Chondrocyte (in vitro differentiated cells): ENCODE results near the gene MYO9B. TPM values are rescaled to one million over a fixed set of nuclear protein-coding genes. Genes with fewer than 3 reads are reported as not detected.

Experiments
- DNase-seq: peaks from one replicate; pipeline ENCODE4 v3.0.0; 2021; ENCODE audit warnings: mixed read lengths, low spot score
- H3K27ac Mint-ChIP-seq: one replicate; pipeline ENCODE4 v1.8.0; 2021; ENCODE audit warnings: mild to moderate bottlenecking, moderate library complexity, mixed read lengths; ENCODE audit not compliant: unreplicated experiment
- H3K27me3 Mint-ChIP-seq: 2 replicates; pipeline ENCODE4 v1.8.0; 2021; ENCODE audit warnings: low read depth, mixed read lengths
- H3K36me3 Mint-ChIP-seq: 2 replicates; pipeline ENCODE4 v1.8.0; 2021; ENCODE audit warnings: low read depth, mixed read lengths
- H3K4me1 Mint-ChIP-seq: 2 replicates; pipeline ENCODE4 v1.8.0; 2021; ENCODE audit warnings: low read depth, mild to moderate bottlenecking, mixed read lengths
- H3K4me3 Mint-ChIP-seq: one replicate; pipeline ENCODE4 v1.8.0; 2021; ENCODE audit warnings: mild to moderate bottlenecking, moderate library complexity, mixed read lengths; ENCODE audit not compliant: unreplicated experiment
- H3K9me3 Mint-ChIP-seq: 2 replicates; pipeline ENCODE4 v1.8.0; 2021; ENCODE audit warnings: low read depth, mixed read lengths
- total RNA-seq: library from RNA; stranded (reverse); gene quantifications from 3 replicates; pipeline ENCODE4 v1.2.1, GENCODE V29; 2021
- TF ChIP-seq, protein P1 (sequence below): fragments of 200-600 bp; sonication (generic); IDR thresholded peaks from 2 replicates; pipeline ENCODE4 v1.5.0; 2021; ENCODE audit warnings: antibody characterized with exemption, mild to moderate bottlenecking, moderate library complexity

MYO9B gene
- total RNA-seq, 1 donor from 2014 or later, result 94.6 TPM

DNA sequence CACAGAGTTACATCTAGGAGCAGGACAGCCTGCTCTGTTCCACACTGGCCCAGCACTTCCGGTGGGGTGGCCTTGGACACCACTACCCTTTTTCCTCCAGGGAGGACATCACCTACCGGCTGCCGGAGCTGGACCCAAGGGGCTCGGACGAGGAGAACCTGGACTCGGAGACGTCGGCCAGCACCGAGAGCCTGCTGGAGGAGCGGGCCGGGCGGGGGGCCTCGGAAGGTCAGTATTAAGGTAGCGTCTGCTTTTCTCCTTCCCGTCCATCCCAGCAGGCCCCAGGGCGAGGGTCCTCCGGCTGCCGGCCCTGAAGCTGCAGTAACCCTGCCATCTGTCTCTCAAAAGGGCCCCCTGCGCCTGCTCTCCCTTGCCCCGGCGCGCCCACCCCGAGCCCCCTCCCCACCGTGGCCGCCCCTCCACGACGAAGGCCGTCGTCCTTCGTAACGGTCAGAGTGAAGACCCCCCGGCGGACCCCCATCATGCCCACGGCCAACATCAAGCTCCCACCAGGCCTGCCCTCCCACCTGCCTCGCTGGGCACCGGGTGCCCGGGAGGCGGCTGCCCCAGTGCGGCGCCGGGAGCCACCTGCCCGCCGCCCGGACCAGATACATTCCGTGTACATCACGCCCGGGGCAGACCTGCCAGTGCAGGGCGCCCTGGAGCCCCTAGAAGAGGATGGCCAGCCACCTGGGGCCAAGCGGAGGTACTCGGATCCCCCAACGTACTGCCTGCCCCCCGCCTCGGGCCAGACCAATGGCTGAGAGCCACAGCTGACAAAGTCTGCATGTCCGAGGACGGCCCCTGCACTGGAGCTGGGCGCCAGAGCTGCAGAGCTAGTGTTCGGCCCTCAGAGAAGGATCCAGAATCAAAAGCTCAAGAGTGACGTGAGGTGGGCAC is 136.2 kb downstream of the MYO9B start:
- Mint-ChIP-seq H3K27me3 (no peaks in the 10 kb centered on the region), H3K9me3 (no peaks in the 10 kb centered on the region), H3K36me3 (peaks cover 22% of the 10 kb centered on the region), H3K27ac (no peak overlapping the region), H3K4me1 (peaks cover 18% of the 10 kb centered on the region), H3K4me3 (no peak overlapping the region)
- TF ChIP-seq, protein P1, sequence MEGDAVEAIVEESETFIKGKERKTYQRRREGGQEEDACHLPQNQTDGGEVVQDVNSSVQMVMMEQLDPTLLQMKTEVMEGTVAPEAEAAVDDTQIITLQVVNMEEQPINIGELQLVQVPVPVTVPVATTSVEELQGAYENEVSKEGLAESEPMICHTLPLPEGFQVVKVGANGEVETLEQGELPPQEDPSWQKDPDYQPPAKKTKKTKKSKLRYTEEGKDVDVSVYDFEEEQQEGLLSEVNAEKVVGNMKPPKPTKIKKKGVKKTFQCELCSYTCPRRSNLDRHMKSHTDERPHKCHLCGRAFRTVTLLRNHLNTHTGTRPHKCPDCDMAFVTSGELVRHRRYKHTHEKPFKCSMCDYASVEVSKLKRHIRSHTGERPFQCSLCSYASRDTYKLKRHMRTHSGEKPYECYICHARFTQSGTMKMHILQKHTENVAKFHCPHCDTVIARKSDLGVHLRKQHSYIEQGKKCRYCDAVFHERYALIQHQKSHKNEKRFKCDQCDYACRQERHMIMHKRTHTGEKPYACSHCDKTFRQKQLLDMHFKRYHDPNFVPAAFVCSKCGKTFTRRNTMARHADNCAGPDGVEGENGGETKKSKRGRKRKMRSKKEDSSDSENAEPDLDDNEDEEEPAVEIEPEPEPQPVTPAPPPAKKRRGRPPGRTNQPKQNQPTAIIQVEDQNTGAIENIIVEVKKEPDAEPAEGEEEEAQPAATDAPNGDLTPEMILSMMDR, result no peak
- DNase-seq, result no peak

DNA sequence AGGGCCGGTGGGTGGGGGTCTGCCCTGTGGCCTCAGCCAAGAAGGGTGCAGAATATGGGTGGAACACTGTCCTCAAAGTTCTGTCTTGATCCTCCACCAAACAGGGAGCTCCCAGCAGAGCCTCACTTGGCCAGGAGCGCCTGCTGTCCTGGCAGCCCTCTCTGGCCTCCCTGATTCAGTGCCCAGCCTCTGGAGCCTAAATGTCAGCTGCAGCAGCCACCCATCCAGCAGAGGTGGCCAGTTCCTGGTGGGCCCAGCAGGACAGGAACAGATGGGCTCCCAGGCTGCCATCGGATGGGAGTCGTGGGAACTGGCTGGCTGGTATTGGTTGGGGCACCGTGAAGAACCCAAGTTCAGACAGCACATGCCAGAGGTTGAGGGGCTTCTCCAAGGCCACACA is 137.8 kb downstream of the MYO9B start:
- peaks cover 27% of the 10 kb centered on the region for H3K36me3 Mint-ChIP-seq
- peaks cover 18% of the 10 kb centered on the region for H3K4me1 Mint-ChIP-seq
- H3K27ac Mint-ChIP-seq, result no peak overlapping the region
- no peak for DNase-seq
- TF ChIP-seq, protein P1, result no peak
- H3K9me3 Mint-ChIP-seq, result no peaks in the 10 kb centered on the region
- H3K4me3 Mint-ChIP-seq, result no peak overlapping the region
- H3K27me3 Mint-ChIP-seq, result no peaks in the 10 kb centered on the region

DNA sequence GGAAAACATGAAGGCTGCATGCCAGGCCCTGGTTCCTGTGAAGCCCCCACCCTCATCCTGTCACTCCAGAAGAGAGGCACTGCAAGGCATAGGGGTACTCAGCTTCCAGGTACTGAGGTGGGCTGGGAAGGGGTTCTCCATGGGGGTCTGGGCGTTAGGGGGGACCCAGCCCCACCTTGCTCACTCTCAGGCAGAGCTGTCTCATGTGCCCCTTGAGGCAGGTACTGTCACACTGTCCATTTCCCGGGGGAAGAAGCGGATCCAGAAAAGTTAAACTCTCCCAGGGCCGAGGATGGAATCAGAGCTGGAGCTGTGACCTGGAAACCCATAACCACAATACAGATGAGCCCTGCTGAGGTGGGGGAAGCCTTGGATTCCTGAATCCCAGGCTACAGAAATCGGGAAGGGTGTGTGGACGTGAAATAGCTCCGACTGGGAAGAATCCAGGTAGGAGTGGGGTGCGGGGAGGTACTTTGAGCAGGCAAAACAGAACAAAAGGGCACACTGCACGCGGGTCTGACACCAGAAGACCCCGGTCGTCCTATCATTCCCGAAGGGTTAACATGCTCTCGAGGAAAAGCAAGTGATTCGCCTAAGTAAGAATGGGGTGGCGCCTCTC is 139.0 kb downstream of the MYO9B start:
- Mint-ChIP-seq H3K4me1 (peaks cover 19% of the 10 kb centered on the region), H3K9me3 (no peaks in the 10 kb centered on the region), H3K36me3 (peaks cover 23% of the 10 kb centered on the region), H3K27me3 (no peaks in the 10 kb centered on the region), H3K4me3 (peak overlapping the region; percentile 82), H3K27ac (peak overlapping the region; percentile 97)
- TF ChIP-seq, protein P1, result peak; percentile 6
- no peak for DNase-seq

DNA sequence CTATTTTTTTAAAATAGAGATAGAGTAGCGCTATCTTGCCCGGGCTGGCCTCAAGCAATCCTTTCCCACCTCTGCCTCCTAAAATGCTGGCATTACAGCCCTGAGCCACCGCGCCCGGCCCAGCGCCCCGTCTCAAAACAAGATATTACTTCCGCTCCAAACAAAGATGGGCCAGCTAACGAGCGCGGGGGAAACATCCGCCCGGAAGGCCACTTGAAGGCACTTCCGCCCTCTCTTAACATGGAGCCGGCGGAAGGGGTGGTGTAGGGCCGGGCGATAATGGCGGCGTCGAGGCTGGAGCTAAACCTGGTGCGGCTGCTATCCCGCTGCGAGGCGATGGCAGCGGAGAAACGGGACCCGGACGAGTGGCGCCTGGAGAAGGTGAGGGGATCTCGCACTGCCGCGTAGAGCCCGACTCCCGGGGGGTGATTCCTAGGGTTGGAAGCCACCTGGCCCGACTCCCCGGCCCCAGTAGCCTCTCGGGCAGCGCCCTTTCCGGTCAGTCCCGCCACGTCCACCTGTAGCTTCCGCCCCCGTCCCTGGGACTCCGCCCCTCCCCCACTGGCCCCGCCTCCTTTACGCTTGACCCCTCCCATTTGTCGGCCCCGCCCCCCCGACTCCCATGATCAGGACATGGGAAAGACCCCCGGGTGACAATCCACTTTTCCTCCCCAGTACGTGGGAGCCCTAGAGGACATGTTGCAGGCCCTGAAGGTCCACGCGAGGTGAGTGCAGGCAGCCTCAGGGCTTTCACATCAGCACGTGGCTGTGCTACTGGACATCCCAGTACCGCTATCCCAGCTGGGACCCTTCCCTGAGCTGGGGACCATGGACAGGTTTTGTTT is 139.8 kb downstream of the MYO9B start, which contains the start of gene USE1:
Gene USE1, plus strand, starts transcription at position 231 of the 845 bp plus-strand sequence. Its CDS starts 49 bp downstream, at position 280.
- Mint-ChIP-seq H3K27ac (peak within 1 kb of the TSS; percentile 97), H3K4me1 (peaks cover 27% of the 10 kb centered on the region), H3K4me3 (peak within 1 kb of the TSS; percentile 82), H3K9me3 (no peaks in the 10 kb centered on the region), H3K36me3 (peaks cover 21% of the 10 kb centered on the region), H3K27me3 (no peaks in the 10 kb centered on the region)
- DNase-seq, result no peak
- TF ChIP-seq, protein P1, result no peak
